Mononuclear cell (primary cell): Measurements from ENCODE around the gene ST3GAL5. TPM values are rescaled to one million over a fixed set of nuclear protein-coding genes. Genes with fewer than 3 reads are reported as not detected.

Experiments
- H3K27me3 ChIP-seq: 2 replicates; pipeline ENCODE4 v1.6.0; 2011; ENCODE audit warnings: low read length, control low read depth; ENCODE audit not compliant: insufficient read depth
- H3K4me1 ChIP-seq: 2 replicates; pipeline ENCODE4 v1.5.1; 2011; ENCODE audit warnings: mild to moderate bottlenecking, low read length, control low read depth; ENCODE audit not compliant: insufficient read depth
- H3K4me3 ChIP-seq: 2 replicates; pipeline ENCODE4 v1.5.1; 2011; ENCODE audit warnings: mild to moderate bottlenecking, low read length, moderate library complexity
- H3K9me3 ChIP-seq: 2 replicates; pipeline ENCODE4 v1.5.1; 2011; ENCODE audit warnings: low read depth, mild to moderate bottlenecking, control low read depth, low read length
- total RNA-seq: library from RNA; depleted of rRNA; stranded (reverse); fragments of >200 nt; gene quantifications from one replicate; pipeline ENCODE4 v1.2.3, GENCODE V29; 2012

Gene ST3GAL5
- total RNA-seq, 1 donor, result 54.7 TPM

DNA sequence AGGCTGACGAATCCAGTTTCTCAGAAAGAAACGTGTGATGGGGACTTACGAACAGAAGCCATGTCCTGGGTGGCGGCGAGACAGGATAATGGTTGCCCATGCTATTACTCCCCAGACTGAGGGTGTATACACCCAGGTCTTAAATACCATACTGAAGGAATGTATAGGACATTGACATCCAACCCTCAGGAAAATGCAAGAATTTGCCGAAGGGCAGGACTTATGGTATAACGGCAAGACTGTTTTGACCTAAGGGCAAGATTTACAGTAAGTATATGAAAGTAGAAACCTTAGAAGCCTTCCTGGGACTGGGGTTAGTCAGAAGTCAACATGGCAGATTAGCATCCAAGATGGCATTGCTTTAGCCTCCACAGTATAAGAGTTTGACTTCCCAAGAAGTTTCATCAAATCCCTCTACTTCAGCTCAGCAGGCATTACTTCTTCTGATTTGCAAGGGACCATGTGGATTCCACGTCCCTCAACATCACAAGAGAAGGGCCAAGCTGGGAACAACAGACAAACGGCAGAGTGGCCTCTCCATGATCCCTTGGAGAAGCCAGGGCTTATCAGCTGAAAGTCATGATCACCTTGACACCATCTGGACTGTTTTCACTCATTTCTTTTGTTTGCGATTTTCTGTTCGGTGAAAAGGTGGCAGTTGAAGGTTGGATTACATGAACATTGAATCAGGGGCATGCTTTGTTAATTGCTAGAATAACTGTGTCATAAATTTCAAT is 21.1 kb downstream of the ST3GAL5 start:
- H3K4me3 ChIP-seq, result no peak overlapping the region
- peaks cover 4% of the 10 kb centered on the region for H3K4me1 ChIP-seq
- H3K9me3 ChIP-seq, result no peaks in the 10 kb centered on the region
- no peaks in the 10 kb centered on the region for H3K27me3 ChIP-seq

DNA sequence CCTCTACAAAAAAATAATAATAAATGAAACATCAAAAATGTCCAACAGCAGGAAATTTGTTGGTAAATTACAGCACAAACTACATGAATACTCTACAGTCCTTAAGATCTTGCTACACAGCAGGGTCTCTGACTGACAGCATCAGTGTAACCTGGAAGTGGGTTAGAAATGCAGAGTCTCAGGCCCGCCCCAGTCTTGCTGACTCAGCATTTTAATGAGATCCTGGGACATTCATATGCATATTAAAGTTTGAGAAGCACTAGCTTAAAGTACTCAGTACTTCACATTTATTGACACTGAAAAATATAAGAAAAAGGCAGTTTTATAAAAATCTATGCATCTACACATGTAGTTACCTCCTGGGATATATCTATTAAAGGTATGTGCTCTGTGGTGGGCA is 21.7 kb downstream of the ST3GAL5 start:
- Histone ChIP-seq H3K9me3 (no peaks in the 10 kb centered on the region), H3K27me3 (no peaks in the 10 kb centered on the region), H3K4me1 (peaks cover 9% of the 10 kb centered on the region), H3K4me3 (no peak overlapping the region)

DNA sequence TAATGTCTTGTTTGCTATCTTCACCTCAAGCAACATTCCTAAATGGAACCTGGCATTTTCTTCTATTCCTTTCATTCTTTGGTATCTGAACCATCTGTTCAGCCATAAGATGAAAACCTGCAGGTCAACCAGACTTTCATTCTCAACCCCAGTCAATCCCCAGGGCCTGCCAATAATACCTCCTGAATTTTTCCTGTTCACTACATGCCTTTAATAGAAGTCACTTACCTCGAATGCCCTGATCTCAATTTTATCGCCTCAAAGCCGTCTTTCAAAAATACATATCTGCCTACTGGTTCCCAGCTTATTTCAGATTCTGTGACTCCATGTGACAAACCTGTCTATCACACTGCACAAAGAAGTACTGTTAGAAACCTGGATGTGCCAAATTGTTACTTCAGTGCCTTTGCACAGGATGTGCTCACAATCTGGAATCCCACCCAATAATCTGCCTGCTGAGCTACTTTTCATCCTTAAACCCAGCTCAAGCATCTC is 22.6 kb downstream of the ST3GAL5 start:
- H3K4me3 ChIP-seq, result no peak overlapping the region
- H3K4me1 ChIP-seq, result peaks cover 11% of the 10 kb centered on the region
- no peaks in the 10 kb centered on the region for H3K27me3 ChIP-seq
- no peaks in the 10 kb centered on the region for H3K9me3 ChIP-seq

DNA sequence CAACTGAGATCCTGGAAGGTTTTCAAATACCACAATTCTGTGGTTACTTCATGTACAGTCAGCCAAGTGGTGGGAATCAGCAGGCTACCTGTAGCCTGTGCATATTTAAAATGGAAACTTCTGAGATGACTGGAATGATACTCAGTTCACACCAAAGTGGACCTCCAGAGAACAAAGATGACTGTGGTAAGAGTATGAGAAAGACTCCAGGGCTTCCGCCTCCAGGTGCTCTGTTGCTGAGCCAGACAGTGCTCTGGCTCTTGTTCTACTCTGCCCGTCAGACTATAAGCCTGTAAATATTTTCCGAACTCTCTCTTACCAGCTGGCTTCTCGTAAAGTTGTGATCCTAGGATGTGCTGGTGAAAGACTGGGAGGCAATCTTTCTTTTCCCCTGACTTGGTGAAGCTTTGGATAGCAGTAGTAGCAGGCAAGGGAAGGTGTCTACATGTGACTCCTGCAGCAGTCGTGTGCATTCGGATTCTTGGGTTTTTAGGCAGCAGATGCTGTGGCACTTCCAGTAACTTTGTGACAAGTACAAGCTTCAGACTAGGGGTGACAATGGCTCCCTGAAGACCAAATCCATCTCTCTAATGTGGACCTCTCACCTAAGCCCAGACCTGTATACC is 23.1 kb downstream of the ST3GAL5 start:
- no peaks in the 10 kb centered on the region for H3K9me3 ChIP-seq
- no peak overlapping the region for H3K4me3 ChIP-seq
- no peaks in the 10 kb centered on the region for H3K27me3 ChIP-seq
- peaks cover 13% of the 10 kb centered on the region for H3K4me1 ChIP-seq

DNA sequence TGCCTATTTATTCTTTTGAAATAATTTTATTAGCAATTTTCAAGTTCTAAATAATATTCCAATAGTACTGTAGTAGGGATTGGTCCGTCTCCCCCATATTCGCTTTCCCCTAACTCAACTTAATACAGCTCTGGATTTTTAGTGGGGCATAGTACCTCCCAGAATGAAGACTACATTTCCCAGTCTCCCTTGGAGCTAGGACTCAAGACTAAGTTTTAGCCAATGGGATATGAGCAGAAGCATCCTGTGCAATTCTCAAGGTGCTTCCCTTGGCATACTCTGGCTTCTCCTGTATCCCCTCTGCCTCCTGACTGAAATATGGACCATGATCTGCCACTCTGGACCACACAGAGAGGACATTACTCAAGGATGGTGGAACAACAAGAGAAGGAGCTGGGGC is 24.1 kb downstream of the ST3GAL5 start:
- H3K4me3 ChIP-seq, result no peak overlapping the region
- no peaks in the 10 kb centered on the region for H3K27me3 ChIP-seq
- H3K9me3 ChIP-seq, result no peaks in the 10 kb centered on the region
- peaks cover 17% of the 10 kb centered on the region for H3K4me1 ChIP-seq

DNA sequence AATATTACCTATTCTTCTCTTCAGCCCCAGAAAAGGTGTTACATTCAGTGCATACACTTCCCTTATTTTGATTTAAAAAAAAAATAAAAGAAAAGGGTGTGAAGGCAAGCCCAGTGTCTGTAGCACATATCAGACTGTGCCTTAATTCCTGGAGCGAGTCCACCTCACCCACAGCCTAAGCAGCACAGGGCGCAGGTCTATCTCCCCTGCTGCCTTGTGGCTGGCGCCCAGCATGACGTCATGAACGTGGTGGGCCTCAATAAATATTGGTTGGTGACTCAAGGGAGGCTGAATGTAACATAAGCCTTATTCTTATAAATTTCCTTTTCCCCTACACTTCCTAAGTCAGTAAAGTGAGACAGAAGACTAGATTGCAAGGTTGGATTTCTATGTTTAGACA is 26.4 kb downstream of the ST3GAL5 start:
- H3K4me3 ChIP-seq, result no peak overlapping the region
- no peaks in the 10 kb centered on the region for H3K9me3 ChIP-seq
- H3K4me1 ChIP-seq, result peaks cover 17% of the 10 kb centered on the region
- H3K27me3 ChIP-seq, result no peaks in the 10 kb centered on the region

DNA sequence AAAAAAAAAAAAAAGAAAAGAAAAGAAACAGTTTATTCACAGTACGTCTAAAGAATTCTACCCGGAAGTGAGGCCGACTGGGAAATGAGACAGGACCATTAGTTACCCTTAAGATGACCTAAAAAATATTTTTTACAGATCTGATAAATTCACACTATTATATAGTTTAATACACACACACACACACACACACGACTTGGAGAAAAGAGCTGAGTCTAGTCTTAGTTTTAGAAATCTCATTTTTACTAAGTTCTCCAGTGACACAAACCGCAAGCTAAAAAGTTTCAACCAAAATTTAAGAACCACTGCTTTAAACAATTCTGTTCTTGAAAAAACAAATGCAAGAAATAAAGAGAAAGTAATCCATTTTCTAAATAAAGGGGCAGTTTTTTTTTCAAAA is 27.1 kb downstream of the ST3GAL5 start:
- Histone ChIP-seq H3K4me1 (peaks cover 17% of the 10 kb centered on the region), H3K27me3 (no peaks in the 10 kb centered on the region)

DNA sequence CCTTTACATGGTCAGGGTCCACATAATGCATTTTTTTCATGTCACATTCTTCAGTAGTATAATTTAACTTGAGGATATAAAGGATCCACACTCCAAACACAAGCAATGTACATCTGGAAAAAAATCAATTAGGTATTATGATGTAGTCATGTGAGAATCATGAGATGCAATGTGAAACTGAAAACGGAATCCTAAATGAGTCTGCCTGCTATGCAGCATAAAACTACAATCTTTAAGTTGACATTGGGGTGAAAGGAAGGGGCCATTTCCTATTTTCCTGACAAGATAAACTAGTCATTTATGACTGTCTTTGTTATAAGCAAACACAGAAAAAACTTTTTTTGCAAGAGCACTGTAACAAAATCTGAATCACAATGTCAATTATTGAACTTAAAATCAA is 27.6 kb downstream of the ST3GAL5 start:
- Histone ChIP-seq H3K27me3 (no peaks in the 10 kb centered on the region), H3K4me3 (no peak overlapping the region), H3K9me3 (no peaks in the 10 kb centered on the region), H3K4me1 (peaks cover 17% of the 10 kb centered on the region)

More for the DNA sequence above, 27.1 kb downstream of the ST3GAL5 start:
- Histone ChIP-seq H3K4me3 (no peak overlapping the region), H3K9me3 (no peaks in the 10 kb centered on the region)

DNA sequence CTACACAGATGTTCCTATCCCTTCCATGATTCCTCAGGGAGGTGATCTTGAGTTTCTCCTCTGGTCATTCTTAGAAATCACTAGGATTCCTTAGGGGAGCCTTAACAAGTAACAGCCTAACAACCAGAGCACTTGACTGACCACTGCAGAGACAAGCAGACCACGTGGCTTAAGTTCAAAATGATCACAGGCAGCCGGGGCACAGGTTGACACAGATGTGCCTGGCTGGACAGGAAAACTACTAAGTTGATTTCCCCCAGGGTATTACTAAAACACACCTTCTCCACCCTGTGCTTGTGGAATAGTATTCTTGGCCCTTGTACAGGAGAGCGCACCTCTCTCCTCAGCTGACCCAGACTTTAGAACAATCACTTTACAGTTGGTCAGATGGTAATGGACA is 29.9 kb downstream of the ST3GAL5 start:
- H3K4me1 ChIP-seq, result peaks cover 31% of the 10 kb centered on the region
- no peaks in the 10 kb centered on the region for H3K27me3 ChIP-seq
- no peak overlapping the region for H3K4me3 ChIP-seq
- no peaks in the 10 kb centered on the region for H3K9me3 ChIP-seq

DNA sequence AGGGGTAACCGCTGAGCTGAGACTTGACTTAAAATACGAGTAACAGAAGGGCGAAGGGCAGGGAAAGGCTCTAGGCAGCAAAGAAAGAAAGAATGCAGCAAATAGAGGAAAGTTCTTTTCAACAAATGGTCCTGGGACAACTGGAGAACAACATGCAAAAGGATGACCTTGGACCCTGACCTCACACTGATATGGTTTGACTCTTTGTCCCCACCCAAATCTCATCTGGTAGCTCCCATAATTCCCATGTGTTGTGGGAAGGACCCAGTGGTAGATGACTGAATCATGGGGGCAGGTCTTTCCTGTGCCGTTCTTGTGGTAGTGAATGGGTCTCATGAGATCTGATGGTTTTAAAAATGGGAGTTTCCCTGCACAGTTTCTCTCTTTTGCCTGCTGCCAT is 33.9 kb downstream of the ST3GAL5 start:
- H3K4me3 ChIP-seq, result no peak overlapping the region
- no peaks in the 10 kb centered on the region for H3K9me3 ChIP-seq
- no peaks in the 10 kb centered on the region for H3K27me3 ChIP-seq
- H3K4me1 ChIP-seq, result peaks cover 53% of the 10 kb centered on the region

DNA sequence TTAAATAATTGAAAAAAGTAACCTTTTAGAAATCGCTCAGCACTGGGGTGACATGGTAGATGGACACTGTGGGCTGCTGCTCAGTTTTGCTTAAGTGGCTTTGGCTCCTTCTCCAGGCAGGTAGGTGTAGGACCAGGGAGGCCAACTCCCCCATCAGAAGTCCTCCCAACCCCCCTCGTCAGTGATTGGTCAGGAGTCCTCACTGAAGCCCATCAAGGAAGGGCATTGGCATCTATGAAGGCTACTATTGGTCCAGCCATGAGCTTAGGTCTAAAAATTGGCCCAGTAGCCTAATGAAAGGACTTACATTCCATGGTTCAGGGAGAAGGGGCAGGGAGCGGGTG is 34.7 kb downstream of the ST3GAL5 start:
- Histone ChIP-seq H3K9me3 (no peaks in the 10 kb centered on the region), H3K4me3 (no peak overlapping the region), H3K27me3 (no peaks in the 10 kb centered on the region), H3K4me1 (peaks cover 54% of the 10 kb centered on the region)

DNA sequence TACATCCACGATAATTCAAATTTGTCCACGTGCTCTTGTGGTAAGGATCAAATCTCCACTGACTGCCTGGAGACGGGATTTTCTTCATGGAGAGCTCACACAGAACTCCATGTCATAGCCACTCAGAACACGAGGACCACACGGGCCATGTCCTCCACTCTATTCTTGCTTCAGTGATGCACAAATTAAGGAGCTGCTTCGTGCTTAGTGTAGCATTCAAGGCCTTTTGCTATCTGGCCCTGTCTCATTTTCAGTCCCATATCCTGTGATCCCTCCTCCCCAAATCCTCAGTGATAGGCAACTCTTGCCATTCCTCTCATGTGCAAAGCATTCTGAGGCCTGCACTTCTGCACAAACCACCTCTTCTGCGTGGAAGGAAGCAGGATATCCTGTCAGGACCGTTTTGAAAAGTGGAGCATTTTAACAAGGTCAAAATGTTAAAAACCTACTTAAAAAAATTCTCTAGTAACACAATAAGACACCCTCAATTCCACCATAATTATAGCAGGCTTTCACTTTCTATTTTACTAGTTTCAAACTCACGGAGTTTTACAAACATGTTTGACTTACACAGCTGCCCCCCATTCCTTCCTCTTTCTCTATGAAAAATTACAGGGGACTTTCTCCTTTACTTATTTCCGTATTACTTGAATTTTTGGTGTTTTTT is 35.2 kb downstream of the ST3GAL5 start:
- H3K27me3 ChIP-seq, result no peaks in the 10 kb centered on the region
- no peaks in the 10 kb centered on the region for H3K9me3 ChIP-seq
- H3K4me3 ChIP-seq, result peak overlapping the region; percentile 8
- H3K4me1 ChIP-seq, result peaks cover 54% of the 10 kb centered on the region

DNA sequence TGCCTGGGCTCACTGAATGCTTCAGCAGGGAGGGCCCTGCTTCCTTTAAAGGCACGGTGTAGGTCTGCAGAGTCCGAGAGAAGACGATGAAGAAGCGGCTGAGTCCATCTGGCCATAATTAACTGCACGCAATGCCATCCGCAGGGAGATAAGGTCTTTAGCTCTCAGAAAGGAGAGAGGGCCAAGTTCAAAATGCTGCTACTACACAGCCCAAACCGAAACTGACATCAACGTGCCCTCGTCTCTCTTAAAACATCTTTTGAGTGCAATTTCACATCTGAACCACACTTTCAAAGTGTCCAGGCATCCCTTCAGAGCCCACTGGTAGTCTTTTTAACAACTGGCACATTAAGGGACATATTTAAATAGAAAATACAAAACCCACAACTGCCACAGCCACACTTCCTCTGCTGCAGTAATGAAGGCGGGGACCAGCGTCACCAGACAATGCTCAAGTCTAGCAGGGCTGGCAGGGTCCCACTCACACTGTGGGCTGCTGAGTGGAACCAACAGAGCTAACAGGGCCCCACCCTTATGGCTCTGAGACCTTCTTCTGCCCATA is 35.8 kb downstream of the ST3GAL5 start:
- peaks cover 54% of the 10 kb centered on the region for H3K4me1 ChIP-seq
- H3K27me3 ChIP-seq, result no peaks in the 10 kb centered on the region
- peak overlapping the region; percentile 10 for H3K4me3 ChIP-seq
- no peaks in the 10 kb centered on the region for H3K9me3 ChIP-seq

DNA sequence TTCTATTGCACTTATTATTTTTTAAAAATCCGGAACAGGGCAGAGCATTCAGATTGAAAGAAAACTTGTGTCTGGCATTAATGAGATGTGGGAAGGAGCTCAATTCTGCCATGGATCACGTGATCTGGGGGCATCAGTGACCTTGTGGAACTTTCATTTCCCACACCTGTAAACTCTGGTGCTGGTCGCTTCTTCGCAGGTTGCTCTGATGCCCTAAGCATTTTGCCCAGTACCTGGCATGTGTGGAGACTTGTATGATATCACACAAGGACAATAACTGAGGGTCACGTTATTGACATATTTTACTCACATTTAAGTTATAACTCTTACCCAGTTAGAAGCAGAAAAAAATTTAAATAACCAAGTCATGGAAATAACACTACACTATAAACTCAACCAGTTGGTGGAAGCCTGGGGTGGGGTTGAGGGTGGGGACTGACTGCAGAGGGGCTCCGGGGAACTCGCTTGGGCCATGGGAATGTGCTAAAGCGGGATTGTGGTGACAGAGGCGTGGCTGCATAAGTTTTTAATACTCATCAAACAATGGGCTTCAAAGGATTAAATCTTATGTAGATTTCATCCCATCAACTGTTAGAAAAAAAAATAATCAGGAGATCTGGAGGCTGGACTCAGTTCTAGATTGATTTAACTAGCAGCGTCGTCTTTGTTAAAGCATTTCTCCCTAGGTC is 36.5 kb downstream of the ST3GAL5 start:
- no peaks in the 10 kb centered on the region for H3K9me3 ChIP-seq
- H3K4me3 ChIP-seq, result peak overlapping the region; percentile 10
- peaks cover 56% of the 10 kb centered on the region for H3K4me1 ChIP-seq
- H3K27me3 ChIP-seq, result no peaks in the 10 kb centered on the region
